H1 (cell line): ENCODE data around the gene NECTIN3.

Source experiments
- BCL11A ChIP-seq, 2 experiments: IDR thresholded peaks; one replicate each; pipeline ENCODE4 v1.6.1; 2011; ENCODE audit warnings: low read depth in 2 of 2, low read length in 2 of 2, mild to moderate bottlenecking in 2 of 2
- CTCF ChIP-seq, 3 experiments: IDR thresholded peaks; 1 replicate in 2 of 3; 2 replicates in 1 of 3; pipeline versions ENCODE4 v1.5.1 to v1.6.1; 2011; ENCODE audit warnings: low read length in 3 of 3, mild to moderate bottlenecking in 3 of 3, inconsistent platforms in 2 of 3, low read depth in 1 of 3, moderate library complexity in 1 of 3; ENCODE audit not compliant: insufficient read depth in 1 of 3; ENCODE audit errors: control extremely low read depth in 1 of 3
- EP300 ChIP-seq, 2 experiments: IDR thresholded peaks; 1 replicate in 1 of 2; 2 replicates in 1 of 2; pipeline ENCODE4 v1.6.1; 2011 to 2012; ENCODE audit warnings: low read depth in 2 of 2, low read length in 2 of 2, mild to moderate bottlenecking in 2 of 2, borderline replicate concordance in 1 of 2, inconsistent platforms in 1 of 2, moderate library complexity in 1 of 2
- MAFK ChIP-seq: IDR thresholded peaks from 2 replicates; pipeline ENCODE4 v1.6.1; 2012; ENCODE audit warnings: low read depth, mild to moderate bottlenecking, improper control_type of control experiment, low read length
- PHF8 ChIP-seq: fragments of 200-600 bp; sonication (generic); conservative IDR thresholded peaks from 2 replicates; pipeline ENCODE4 v1.7.1; 2012; ENCODE audit warnings: low read depth, mild to moderate bottlenecking, inconsistent platforms, low read length, moderate library complexity
- POLR2A ChIP-seq, 2 experiments: IDR thresholded peaks; 1 replicate in 1 of 2; 2 replicates in 1 of 2; pipeline ENCODE4 v1.6.1; 2011; ENCODE audit warnings: low read depth in 2 of 2, low read length in 2 of 2, mild to moderate bottlenecking in 2 of 2; ENCODE audit errors: control extremely low read depth in 1 of 2
- RAD21 ChIP-seq, 2 experiments: IDR thresholded peaks in 1 of 2; conservative IDR thresholded peaks in 1 of 2; 2 replicates each; pipeline ENCODE4 v1.6.1; 2011; ENCODE audit warnings: low read depth in 2 of 2, low read length in 2 of 2, improper control_type of control experiment in 1 of 2, inconsistent platforms in 1 of 2, mild to moderate bottlenecking in 1 of 2, moderate library complexity in 1 of 2
- RNF2 ChIP-seq: fragments of 200-900, 300-1000 bp; sonication (generic); IDR thresholded peaks from 2 replicates; pipeline ENCODE4 v1.7.1; 2016; ENCODE audit warnings: borderline replicate concordance, low read depth, mild to moderate bottlenecking, antibody characterized with exemption, low read length; ENCODE audit not compliant: poor library complexity, severe bottlenecking; ENCODE audit errors: missing control alignments
- RXRA ChIP-seq: IDR thresholded peaks from 2 replicates; pipeline ENCODE4 v1.6.1; 2011; ENCODE audit warnings: low read depth, mild to moderate bottlenecking, low read length, moderate library complexity; ENCODE audit not compliant: insufficient read depth

GRCh38 chr3:111194048-111194447 is 122.4 kb downstream of the NECTIN3 start:
- TF ChIP-seq EP300 (IDR thresholded peaks at IDR 0.05; ENCODE audit: borderline replicate concordance in 1 of 2, low read depth in 2 of 2, low read length in 2 of 2) (no peak), RXRA (no peak), CTCF (IDR thresholded peaks at IDR 0.05; ENCODE audit: control extremely low read depth in 1 of 3, insufficient read depth in 1 of 3, low read depth in 1 of 3, low read length in 3 of 3) (no peak), POLR2A (IDR thresholded peaks at IDR 0.05; ENCODE audit: control extremely low read depth in 1 of 2, low read depth in 2 of 2, low read length in 2 of 2) (no peak), PHF8 (no peak), BCL11A (IDR thresholded peaks at IDR 0.05; ENCODE audit: low read depth in 2 of 2, low read length in 2 of 2) (no peak), RNF2 (no peak), RAD21 (IDR thresholded peaks at IDR 0.05 in 1 of 2, conservative IDR thresholded peaks at IDR 0.05 in 1 of 2; ENCODE audit: low read depth in 2 of 2, low read length in 2 of 2) (no peak), MAFK (no peak)
